MCF 10A (cell line): ENCODE data around the gene SCAMP2. TPM values are rescaled to one million over a fixed set of nuclear protein-coding genes. Genes with fewer than 3 reads are reported as not detected.

ENCODE experiments used
- BruUV-seq: library from RNA; stranded (reverse); fragments of 400-500 nt; replicated peaks from 2 replicates; lab custom pipeline; 2021; lab: Mats Ljungman, UMichigan
- CTCF ChIA-PET: fragments of 300-600 bp; sonication (Branson Sonifier 250); formaldehyde crosslinking; extraction: SDS; loops from one replicate; lab custom pipeline; 2021; ENCODE audit warnings: antibody characterized with exemption, inconsistent platforms; lab: Yijun Ruan, JAX
- POLR2A ChIA-PET: fragments of 300-600, 350-650 bp; sonication (Branson Sonifier 250); formaldehyde crosslinking; extraction: SDS; loops from one replicate; lab custom pipeline; 2020; ENCODE audit warnings: antibody characterized with exemption, inconsistent platforms; lab: Yijun Ruan, JAX
- DNase-seq: peaks from one replicate; pipeline ENCODE4 v3.0.0-alpha.2; 2018; ENCODE audit not compliant: unreplicated experiment
- H3K27ac Mint-ChIP-seq: one replicate; pipeline ENCODE4 v1.8.0; 2022; ENCODE audit warnings: mild to moderate bottlenecking, low read depth, mixed read lengths; ENCODE audit not compliant: unreplicated experiment
- H3K27me3 Mint-ChIP-seq: one replicate; pipeline ENCODE4 v1.8.0; 2022; ENCODE audit warnings: mixed read lengths; ENCODE audit not compliant: insufficient read depth, unreplicated experiment
- H3K36me3 Mint-ChIP-seq: one replicate; pipeline ENCODE4 v1.8.0; 2022; ENCODE audit warnings: mild to moderate bottlenecking, moderate library complexity, mixed read lengths; ENCODE audit not compliant: insufficient read depth, unreplicated experiment
- H3K4me1 Mint-ChIP-seq: one replicate; pipeline ENCODE4 v1.8.0; 2022; ENCODE audit warnings: mixed read lengths; ENCODE audit not compliant: insufficient read depth, unreplicated experiment
- H3K4me3 Mint-ChIP-seq: one replicate; pipeline ENCODE4 v1.8.0; 2022; ENCODE audit warnings: mild to moderate bottlenecking, moderate library complexity, mixed read lengths; ENCODE audit not compliant: unreplicated experiment
- H3K9me3 Mint-ChIP-seq: one replicate; pipeline ENCODE4 v1.8.0; 2022; ENCODE audit warnings: mixed read lengths; ENCODE audit not compliant: unreplicated experiment
- CTCF ChIP-seq: fragments of 200-600 bp; IDR thresholded peaks from one replicate; pipeline ENCODE4 v1.8.0; 2022; ENCODE audit warnings: antibody characterized with exemption, mild to moderate bottlenecking; ENCODE audit not compliant: unreplicated experiment
- intact Hi-C: fragments of 100-400 bp; cut with micrococcal nuclease; formaldehyde crosslinking; loops from 2 replicates; pipeline ENCODE4 v1.14.1; 2022
- total RNA-seq: library from RNA; stranded (reverse); gene quantifications from 2 replicates; pipeline ENCODE4 v1.2.3, GENCODE V29; 2022

The SCAMP2 gene
- total RNA-seq, 1 experiment from 2014 or later: 64.4 TPM

GRCh38 chr15:74835312-74835823 lies 37.8 kb downstream of the SCAMP2 start:
- ChIA-PET POLR2A (no interaction called here), CTCF (interaction anchor here (0.8 to 1.6 kb wide), 5 partner anchors 12 to 62 kb away, joined by 3 to 6 read pairs (median 4); no protein-coding TSS in a partner anchor)
- no peaks in the 10 kb centered on the region for H3K9me3 Mint-ChIP-seq
- H3K27me3 Mint-ChIP-seq: no peaks in the 10 kb centered on the region
- peak; percentile 69 for TF ChIP-seq CTCF
- H3K36me3 Mint-ChIP-seq: peaks cover 13% of the 10 kb centered on the region
- peaks cover 6% of the 10 kb centered on the region for H3K4me1 Mint-ChIP-seq
- H3K27ac Mint-ChIP-seq: no peak overlapping the region
- intact Hi-C loops: loop anchor here (1.0 kb wide), 2 partner anchors 54 to 64 kb away; no protein-coding TSS in a partner anchor
- no peak overlapping the region for H3K4me3 Mint-ChIP-seq
- BruUV-seq: no TSS peak
- DNase-seq: peak; percentile 83

GRCh38 chr15:74833376-74834107 lies 39.6 kb downstream of the SCAMP2 start:
- H3K9me3 Mint-ChIP-seq: no peaks in the 10 kb centered on the region
- intact Hi-C loops: no loop called here
- no peak for DNase-seq
- no peak for TF ChIP-seq CTCF
- no TSS peak for BruUV-seq
- peaks cover 5% of the 10 kb centered on the region for H3K36me3 Mint-ChIP-seq
- H3K27me3 Mint-ChIP-seq: peaks cover 1% of the 10 kb centered on the region
- peaks cover 6% of the 10 kb centered on the region for H3K4me1 Mint-ChIP-seq
- no peak overlapping the region for H3K4me3 Mint-ChIP-seq
- POLR2A ChIA-PET: no interaction called here
- CTCF ChIA-PET: interaction anchor here (0.5 to 1.7 kb wide), 7 partner anchors 18 to 1328 kb away, joined by 3 to 7 read pairs (median 4); no protein-coding TSS in a partner anchor
- no peak overlapping the region for H3K27ac Mint-ChIP-seq

- CTCF ChIA-PET: interaction anchor here (0.5 to 1.7 kb wide), 3 partner anchors 30 to 45 kb away, joined by 3 to 7 read pairs (median 3); no protein-coding TSS in a partner anchor
- peaks cover 5% of the 10 kb centered on the region for H3K36me3 Mint-ChIP-seq
- no peak overlapping the region for H3K4me3 Mint-ChIP-seq
- H3K9me3 Mint-ChIP-seq: no peaks in the 10 kb centered on the region
- intact Hi-C loops: no loop called here
- TF ChIP-seq CTCF: no peak
- no peak for DNase-seq
- H3K27ac Mint-ChIP-seq: no peak overlapping the region
- POLR2A ChIA-PET: no interaction called here
- H3K27me3 Mint-ChIP-seq: peaks cover 8% of the 10 kb centered on the region
- peaks cover 6% of the 10 kb centered on the region for H3K4me1 Mint-ChIP-seq
- no TSS peak for BruUV-seq
These were observed 40.3 kb downstream of the SCAMP2 start for GRCh38 chr15:74832826-74833225.

GRCh38 chr15:74831813-74832495 lies 41.2 kb downstream of the SCAMP2 start:
- no peak overlapping the region for H3K27ac Mint-ChIP-seq
- no peak for DNase-seq
- peaks cover 14% of the 10 kb centered on the region for H3K27me3 Mint-ChIP-seq
- no TSS peak for BruUV-seq
- CTCF ChIA-PET: interaction anchor here (0.6 to 1.7 kb wide), 3 partner anchors 32 to 186 kb away, joined by 4 to 7 read pairs (median 6); no protein-coding TSS in a partner anchor
- no peak overlapping the region for H3K4me3 Mint-ChIP-seq
- H3K4me1 Mint-ChIP-seq: peaks cover 6% of the 10 kb centered on the region
- POLR2A ChIA-PET: no interaction called here
- intact Hi-C loops: no loop called here
- no peak for TF ChIP-seq CTCF
- no peaks in the 10 kb centered on the region for H3K9me3 Mint-ChIP-seq
- peaks cover 5% of the 10 kb centered on the region for H3K36me3 Mint-ChIP-seq
